K562 (cell line): ENCODE measurements around the gene DHRS3. TPM values are rescaled to one million over a fixed set of nuclear protein-coding genes. Genes with fewer than 3 reads are reported as not detected.
A peak's percentile ranks its signal among the peaks of the same experiment; 100 is the strongest.

ENCODE experiments used
- ATF1 ChIP-seq, 2 experiments: fragments of 450-650 bp in 1 of 2; IDR thresholded peaks; 2 replicates each; pipeline ENCODE4 v1.6.1; 2016; ENCODE audit warnings: missing compliant biosample characterization in 1 of 2, missing genetic modification characterization in 1 of 2
- ESRRA ChIP-seq: fragments of 450-650 bp; IDR thresholded peaks from 2 replicates; pipeline ENCODE4 v1.6.1; 2014; ENCODE audit warnings: low read depth, mild to moderate bottlenecking, moderate library complexity, borderline replicate concordance
- MBD1 ChIP-seq: fragments of 250-450 bp; sonication (Bioruptor Pico); IDR thresholded peaks from 2 replicates; pipeline ENCODE4 v1.8.0; 2022; ENCODE audit warnings: inconsistent platforms
- MECOM ChIP-seq: fragments of 250-450 bp; sonication (Bioruptor Pico); IDR thresholded peaks from 2 replicates; pipeline ENCODE4 v1.8.0; 2022; ENCODE audit warnings: inconsistent platforms
- PRMT5 ChIP-seq: sonication (generic); formaldehyde crosslinking; IDR thresholded peaks from 2 replicates; pipeline ENCODE4 v1.5.0; 2020; ENCODE audit warnings: missing genetic modification reagents
- TAF1 ChIP-seq: IDR thresholded peaks from 2 replicates; pipeline ENCODE4 v1.6.1; 2011; ENCODE audit warnings: mild to moderate bottlenecking, low read length, moderate library complexity; ENCODE audit not compliant: insufficient read depth, control insufficient read depth, severe bottlenecking; ENCODE audit errors: extremely low read depth
- TBP ChIP-seq: optimal IDR thresholded peaks from 2 replicates; pipeline ENCODE3; 2011; ENCODE audit warnings: low read depth, low read length, improper control_type of control experiment
- ZNF79 ChIP-seq: fragments of 250-450 bp; sonication (Bioruptor Pico); IDR thresholded peaks from 2 replicates; pipeline ENCODE4 v1.4.0; 2020; ENCODE audit warnings: low read depth, mild to moderate bottlenecking, moderate library complexity
- polyA plus RNA-seq, 8 experiments: library from polyadenylated mRNA; depleted of rRNA in 4 of 8; stranded (reverse) in 5 of 8; unstranded in 3 of 8; fragments of >200 nt; fragmentation: Nextera tagmentation in 2 of 8; fragmentation: Illumina TruSeq in 1 of 8; extraction: Ambion mirVana in 2 of 8; extraction: Trizol in 1 of 8; gene quantifications; 2 replicates each; pipeline versions ENCODE4 v1.2.1 to v1.2.3, GENCODE V29; 2011 to 2014; ENCODE audit warnings: inconsistent platforms in 1 of 8, missing spikeins in 1 of 8
- total RNA-seq, 7 experiments: library from RNA; depleted of rRNA in 6 of 7; stranded (reverse); fragments of >200 nt in 6 of 7; fragmentation: Illumina TruSeq in 2 of 7; extraction: Trizol in 2 of 7; gene quantifications; 2 replicates each; pipeline versions ENCODE4 v1.2.1 to v1.2.3, GENCODE V29; 2011 to 2021; ENCODE audit warnings: low replicate concordance in 1 of 7
- TF ChIP-seq, protein P1 (sequence below): fragments of 250-450 bp; sonication (Bioruptor Pico); IDR thresholded peaks from 2 replicates; pipeline ENCODE4 v1.5.0; 2022; ENCODE audit warnings: mild to moderate bottlenecking
- TF ChIP-seq, protein P2 (sequence below), 2 experiments: fragments of 450-650 bp in 1 of 2; sonication (generic) in 1 of 2; formaldehyde crosslinking in 1 of 2; IDR thresholded peaks in 1 of 2; conservative IDR thresholded peaks in 1 of 2; 2 replicates each; pipeline versions ENCODE4 v1.6.1 to v1.8.1; 2016 to 2023; ENCODE audit warnings: mild to moderate bottlenecking in 2 of 2, moderate library complexity in 2 of 2, inconsistent platforms in 1 of 2, missing genetic modification reagents in 1 of 2

Gene DHRS3
- total and polyA plus RNA-seq, 9 of the 15 experiments (the other 6 are each of a cell fraction or from before 2014, with no cell fraction given) = 21.0 to 116 (median 58.7) TPM

- TF ChIP-seq, protein P1, sequence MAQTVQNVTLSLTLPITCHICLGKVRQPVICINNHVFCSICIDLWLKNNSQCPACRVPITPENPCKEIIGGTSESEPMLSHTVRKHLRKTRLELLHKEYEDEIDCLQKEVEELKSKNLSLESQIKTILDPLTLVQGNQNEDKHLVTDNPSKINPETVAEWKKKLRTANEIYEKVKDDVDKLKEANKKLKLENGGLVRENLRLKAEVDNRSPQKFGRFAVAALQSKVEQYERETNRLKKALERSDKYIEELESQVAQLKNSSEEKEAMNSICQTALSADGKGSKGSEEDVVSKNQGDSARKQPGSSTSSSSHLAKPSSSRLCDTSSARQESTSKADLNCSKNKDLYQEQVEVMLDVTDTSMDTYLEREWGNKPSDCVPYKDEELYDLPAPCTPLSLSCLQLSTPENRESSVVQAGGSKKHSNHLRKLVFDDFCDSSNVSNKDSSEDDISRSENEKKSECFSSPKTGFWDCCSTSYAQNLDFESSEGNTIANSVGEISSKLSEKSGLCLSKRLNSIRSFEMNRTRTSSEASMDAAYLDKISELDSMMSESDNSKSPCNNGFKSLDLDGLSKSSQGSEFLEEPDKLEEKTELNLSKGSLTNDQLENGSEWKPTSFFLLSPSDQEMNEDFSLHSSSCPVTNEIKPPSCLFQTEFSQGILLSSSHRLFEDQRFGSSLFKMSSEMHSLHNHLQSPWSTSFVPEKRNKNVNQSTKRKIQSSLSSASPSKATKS (CRISPR knock-in tag) = no peak
- TF ChIP-seq TAF1 = no peak
- TF ChIP-seq, protein P2, sequence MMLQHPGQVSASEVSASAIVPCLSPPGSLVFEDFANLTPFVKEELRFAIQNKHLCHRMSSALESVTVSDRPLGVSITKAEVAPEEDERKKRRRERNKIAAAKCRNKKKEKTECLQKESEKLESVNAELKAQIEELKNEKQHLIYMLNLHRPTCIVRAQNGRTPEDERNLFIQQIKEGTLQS (IDR thresholded peaks at IDR 0.05) = no peak
- TF ChIP-seq, protein P2 (CRISPR knock-in tag; conservative IDR thresholded peaks at IDR 0.05) = no peak
- no peak for TF ChIP-seq MBD1
- TF ChIP-seq ATF1 (CRISPR knock-in tag; IDR thresholded peaks at IDR 0.05) = no peak
- TF ChIP-seq ATF1 (tag; IDR thresholded peaks at IDR 0.05) = no peak
- no peak for TF ChIP-seq TBP
- no peak for TF ChIP-seq ZNF79 (CRISPR knock-in tag)
- TF ChIP-seq ESRRA = peak; percentile 69
- no peak for TF ChIP-seq PRMT5 (CRISPR knock-in tag)
- no peak for TF ChIP-seq MECOM
Measured at GRCh38 chr1:12546771-12547585, 71.0 kb downstream of the DHRS3 start (continued).
